HEK293T (cell line): Measurements from ENCODE around the gene NAGS.
"Not testable (repeated sequence)": the region's sequence is repeated elsewhere in the genome, so short reads cannot be mapped to it uniquely, and the experiment has no call there.

Source experiments
- CTCF ChIA-PET: fragments of 350-600 bp; formaldehyde crosslinking; extraction: SDS; loops from one replicate; lab custom pipeline; 2021; ENCODE audit warnings: antibody characterized with exemption, inconsistent platforms; lab: Yijun Ruan, JAX
- POLR2A ChIA-PET: fragments of 350-600 bp; formaldehyde crosslinking; extraction: SDS; loops from one replicate; lab custom pipeline; 2020; ENCODE audit warnings: antibody characterized with exemption, inconsistent platforms; lab: Yijun Ruan, JAX
- DNase-seq: peaks from one replicate; pipeline ENCODE4 v3.0.0; 2012; ENCODE audit warnings: mixed read lengths; ENCODE audit errors: extremely low spot score
- ARNT ChIP-seq: fragments of 450-650 bp; IDR thresholded peaks from 2 replicates; pipeline ENCODE4 v1.6.1; 2017; ENCODE audit warnings: mild to moderate bottlenecking
- BHLHE40 ChIP-seq: fragments of 450-650 bp; IDR thresholded peaks from 2 replicates; pipeline ENCODE4 v1.6.1; 2016; ENCODE audit warnings: mild to moderate bottlenecking, moderate library complexity, borderline replicate concordance
- CTBP1 ChIP-seq: fragments of 450-650 bp; IDR thresholded peaks from 2 replicates; pipeline ENCODE4 v1.6.1; 2016; ENCODE audit warnings: borderline replicate concordance
- ELF4 ChIP-seq: fragments of 450-650 bp; IDR thresholded peaks from 2 replicates; pipeline ENCODE4 v1.6.1; 2017; ENCODE audit warnings: antibody characterized with exemption
- FOXA1 ChIP-seq: fragments of 450-650 bp; IDR thresholded peaks from 2 replicates; pipeline ENCODE4 v1.6.1; 2016; ENCODE audit warnings: mild to moderate bottlenecking
- FOXK2 ChIP-seq: fragments of 450-650 bp; IDR thresholded peaks from 2 replicates; pipeline ENCODE4 v1.6.1; 2016; ENCODE audit warnings: mild to moderate bottlenecking
- FOXM1 ChIP-seq: fragments of 450-650 bp; IDR thresholded peaks from 2 replicates; pipeline ENCODE4 v1.6.1; 2017; ENCODE audit warnings: mild to moderate bottlenecking, borderline replicate concordance
- HDGF ChIP-seq: fragments of 450-650 bp; IDR thresholded peaks from 2 replicates; pipeline ENCODE4 v1.6.1; 2017; ENCODE audit warnings: antibody characterized with exemption, borderline replicate concordance
- L3MBTL2 ChIP-seq: fragments of 450-650 bp; conservative IDR thresholded peaks from 2 replicates; pipeline ENCODE4 v1.6.1; 2016; ENCODE audit warnings: mild to moderate bottlenecking
- LEF1 ChIP-seq: fragments of 450-650 bp; IDR thresholded peaks from 2 replicates; pipeline ENCODE4 v1.6.1; 2017; ENCODE audit warnings: mild to moderate bottlenecking, borderline replicate concordance
- NFRKB ChIP-seq: fragments of 450-650 bp; IDR thresholded peaks from 2 replicates; pipeline ENCODE4 v1.6.1; 2016; ENCODE audit warnings: mild to moderate bottlenecking, moderate library complexity
- SP1 ChIP-seq: fragments of 450-650 bp; IDR thresholded peaks from 2 replicates; pipeline ENCODE4 v1.6.1; 2017
- SUZ12 ChIP-seq: fragments of 450-650 bp; IDR thresholded peaks from 2 replicates; pipeline ENCODE4 v1.6.1; 2016; ENCODE audit warnings: mild to moderate bottlenecking
- TARDBP ChIP-seq: fragments of 450-650 bp; IDR thresholded peaks from 2 replicates; pipeline ENCODE4 v1.6.1; 2016
- ZNF384 ChIP-seq: fragments of 450-650 bp; IDR thresholded peaks from 2 replicates; pipeline ENCODE4 v1.6.1; 2016
- TF ChIP-seq, protein P1 (sequence below): fragments of 450-650 bp; IDR thresholded peaks from 2 replicates; pipeline ENCODE4 v1.6.1; 2016

Gene NAGS

DNA sequence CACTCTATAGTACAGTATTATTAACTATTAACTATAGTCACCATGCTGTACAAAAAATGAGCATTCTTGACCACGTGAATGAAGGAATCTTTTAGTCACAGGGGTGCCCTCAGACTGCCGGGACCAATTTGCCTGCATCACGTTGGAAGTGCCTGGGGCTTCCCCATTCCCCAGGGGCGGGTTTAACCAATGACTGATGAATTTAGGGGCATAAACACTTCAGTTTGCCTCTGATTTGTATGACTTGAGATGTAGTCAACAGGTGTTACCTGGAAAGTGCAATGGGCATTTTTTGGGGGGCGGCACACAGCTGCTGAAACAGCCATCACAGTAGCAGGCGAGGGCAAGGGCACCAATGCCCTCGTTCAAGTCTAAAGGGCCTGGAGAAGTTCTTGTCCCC lies 41.9 kb upstream of the NAGS start:
- POLR2A ChIA-PET = interaction anchor here (0.7 kb wide), 1 partner anchor 30 kb away, joined by 3 read pairs; no protein-coding TSS in a partner anchor
- TF ChIP-seq BHLHE40 = no peak
- TF ChIP-seq FOXM1 = no peak
- TF ChIP-seq L3MBTL2 = no peak
- no peak for TF ChIP-seq ZNF384
- no peak for TF ChIP-seq ELF4
- no peak for TF ChIP-seq HDGF
- TF ChIP-seq CTBP1 = no peak
- TF ChIP-seq LEF1 = no peak
- TF ChIP-seq, protein P1, sequence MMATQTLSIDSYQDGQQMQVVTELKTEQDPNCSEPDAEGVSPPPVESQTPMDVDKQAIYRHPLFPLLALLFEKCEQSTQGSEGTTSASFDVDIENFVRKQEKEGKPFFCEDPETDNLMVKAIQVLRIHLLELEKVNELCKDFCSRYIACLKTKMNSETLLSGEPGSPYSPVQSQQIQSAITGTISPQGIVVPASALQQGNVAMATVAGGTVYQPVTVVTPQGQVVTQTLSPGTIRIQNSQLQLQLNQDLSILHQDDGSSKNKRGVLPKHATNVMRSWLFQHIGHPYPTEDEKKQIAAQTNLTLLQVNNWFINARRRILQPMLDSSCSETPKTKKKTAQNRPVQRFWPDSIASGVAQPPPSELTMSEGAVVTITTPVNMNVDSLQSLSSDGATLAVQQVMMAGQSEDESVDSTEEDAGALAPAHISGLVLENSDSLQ = no peak
- no peak for TF ChIP-seq FOXA1
- no peak for TF ChIP-seq NFRKB
- no peak for TF ChIP-seq SP1
- TF ChIP-seq TARDBP = no peak
- TF ChIP-seq ARNT = no peak
- no peak for TF ChIP-seq FOXK2
- TF ChIP-seq SUZ12 = no peak
- CTCF ChIA-PET = interaction anchor here (1.4 kb wide), 1 partner anchor 19 kb away, joined by 5 read pairs; no protein-coding TSS in a partner anchor
- no peak for DNase-seq

- TF ChIP-seq CTBP1 (no peak), ARNT (no peak), FOXK2 (no peak), SP1 (no peak), TARDBP (no peak)
- DNase-seq = no peak
- ChIA-PET CTCF (no interaction called here), POLR2A (no interaction called here)
These were observed 38.1 kb upstream of the NAGS start for GRCh38 chr17:43966276-43966675.

GRCh38 chr17:43967251-43967875 lies 37.1 kb upstream of the NAGS start:
- DNase-seq = no peak
- TF ChIP-seq CTBP1 (no peak), TARDBP (no peak), HDGF (no peak)
- ChIA-PET POLR2A (interaction anchor here (0.8 to 0.9 kb wide), 2 partner anchors 16 to 29 kb away, joined by 3 read pairs; no protein-coding TSS in a partner anchor), CTCF (interaction anchor here (1.0 to 2.3 kb wide), 2 partner anchors 16 to 23 kb away, joined by 3 to 11 read pairs; no protein-coding TSS in a partner anchor)

- no peak for DNase-seq
- POLR2A ChIA-PET = no interaction called here
- CTCF ChIA-PET = interaction anchor here (0.6 to 1.3 kb wide), 3 partner anchors 13 to 82 kb away, joined by 4 to 5 read pairs (median 5); no protein-coding TSS in a partner anchor
- TF ChIP-seq LEF1 = no peak
- TF ChIP-seq, protein P1 = no peak
- TF ChIP-seq NFRKB = no peak
- TF ChIP-seq SUZ12 = no peak
- TF ChIP-seq CTBP1 = no peak
- TF ChIP-seq ELF4 = no peak
- no peak for TF ChIP-seq BHLHE40
- TF ChIP-seq ARNT = no peak
- TF ChIP-seq TARDBP = no peak
- TF ChIP-seq SP1 = no peak
- no peak for TF ChIP-seq L3MBTL2
- no peak for TF ChIP-seq HDGF
- TF ChIP-seq FOXM1 = no peak
- TF ChIP-seq FOXA1 = no peak
- TF ChIP-seq ZNF384 = no peak
- no peak for TF ChIP-seq FOXK2
These were observed 34.1 kb upstream of the NAGS start for GRCh38 chr17:43970366-43970765.

GRCh38 chr17:43971436-43971835 lies 33.0 kb upstream of the NAGS start:
- POLR2A ChIA-PET, DNase-seq: not testable (repeated sequence)
- CTCF ChIA-PET = interaction anchor here (0.6 to 0.8 kb wide), 2 partner anchors 28 to 69 kb away, joined by 3 read pairs; no protein-coding TSS in a partner anchor

DNA sequence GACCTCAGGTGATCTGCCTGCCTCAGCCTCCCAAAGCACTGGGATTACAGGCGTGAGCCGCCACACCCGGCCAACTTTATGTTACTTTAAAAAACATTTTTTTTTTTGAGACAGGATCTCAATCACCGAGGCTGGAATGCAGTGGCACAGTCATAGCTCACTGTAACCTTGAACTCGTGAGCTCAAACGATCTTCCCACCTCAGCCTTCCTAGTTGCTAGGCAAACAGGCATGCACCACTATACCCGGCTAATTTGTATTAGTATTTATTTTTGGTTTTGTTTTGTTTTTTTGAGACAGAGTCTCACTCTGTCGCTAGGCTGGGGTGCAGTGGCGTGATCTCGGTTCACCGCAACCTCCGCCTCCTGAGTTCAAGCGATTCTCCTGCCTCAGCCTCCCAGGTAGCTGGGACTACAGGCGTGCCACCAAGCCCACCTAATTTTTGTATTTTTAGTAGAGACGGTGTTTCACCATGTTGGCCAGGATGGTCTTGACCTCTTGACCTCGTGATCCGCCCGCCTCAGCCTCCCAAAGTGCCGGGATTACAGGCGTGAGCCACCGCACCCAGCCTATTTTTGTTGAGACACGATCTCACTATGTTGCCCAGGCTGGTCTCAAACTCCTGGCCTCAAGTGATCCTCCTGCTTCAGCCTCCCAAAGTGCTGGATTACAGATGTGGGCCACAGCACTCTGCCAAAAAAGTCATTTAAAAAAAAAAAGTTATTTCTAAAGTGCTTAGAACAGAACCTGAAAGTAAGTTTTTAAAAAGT lies 31.8 kb upstream of the NAGS start:
- DNase-seq, POLR2A ChIA-PET: not testable (repeated sequence)
- CTCF ChIA-PET = interaction anchor here (0.7 to 0.8 kb wide), 2 partner anchors 28 to 29 kb away, joined by 3 read pairs; no protein-coding TSS in a partner anchor
